B cell (primary cell): ENCODE measurements around the gene XG. TPM values are rescaled to one million over a fixed set of nuclear protein-coding genes. Genes with fewer than 3 reads are reported as not detected.

Source experiments
- ATAC-seq: fragments of 200-7000 bp; cut with Tn5 transposase; one replicate; pipeline ENCODE4 v1.10.0; 2021; ENCODE audit warnings: low read depth, mild to moderate bottlenecking, moderate number of reproducible peaks, moderate library complexity
- CTCF ChIA-PET: fragments of 350-600 bp; sonication (Branson Sonifier 250); formaldehyde crosslinking; loops from one replicate; lab custom pipeline; 2021; ENCODE audit warnings: antibody characterized with exemption, inconsistent platforms; lab: Charles Lee
- POLR2A ChIA-PET: fragments of 350-600 bp; sonication (Branson Sonifier 250); formaldehyde crosslinking; loops from one replicate; lab custom pipeline; 2021; ENCODE audit warnings: antibody characterized with exemption; lab: Charles Lee
- DNase-seq: peaks from one replicate; pipeline ENCODE4 v3.0.0; 2013
- H2AFZ ChIP-seq: 2 replicates; pipeline ENCODE4 v1.6.1; 2012; ENCODE audit warnings: mild to moderate bottlenecking, low read depth, low read length; ENCODE audit not compliant: insufficient read depth, poor library complexity, severe bottlenecking
- H3K27ac ChIP-seq, 2 donors: 1 replicate in 1 of 2; 2 replicates in 1 of 2; pipeline ENCODE4 v1.5.1; 2012 to 2013; ENCODE audit warnings: low read length in 2 of 2, mild to moderate bottlenecking in 2 of 2, moderate library complexity in 1 of 2
- H3K27me3 ChIP-seq, 4 experiments: fragments of 200-600 bp in 1 of 4; sonication (generic) in 1 of 4; replicated peaks in 1 of 4; 1 replicate in 2 of 4; 2 replicates in 2 of 4; pipeline versions ENCODE4 v1.6.1 to v1.7.0; 2013 to 2016; ENCODE audit warnings: low read length in 3 of 4, mild to moderate bottlenecking in 2 of 4, mixed read lengths in 1 of 4, moderate library complexity in 1 of 4; ENCODE audit not compliant: insufficient read depth in 4 of 4, control insufficient read depth in 3 of 4; ENCODE audit errors: control extremely low read depth in 1 of 4
- H3K36me3 ChIP-seq, 2 experiments: replicated peaks in 1 of 2; 1 replicate in 1 of 2; 2 replicates in 1 of 2; pipeline versions ENCODE4 v1.6.1 to v1.7.1; 2013; ENCODE audit warnings: low read length in 1 of 2; ENCODE audit not compliant: insufficient read depth in 2 of 2, control insufficient read depth in 1 of 2; ENCODE audit errors: control extremely low read depth in 1 of 2, extremely low read depth in 1 of 2
- H3K4me1 ChIP-seq, 2 donors: fragments of 200-600 bp in 1 of 2; sonication (generic) in 1 of 2; 1 replicate in 1 of 2; 2 replicates in 1 of 2; pipeline versions ENCODE4 v1.5.1 to v1.6.1; 2013 to 2017; ENCODE audit warnings: low read length in 2 of 2; ENCODE audit not compliant: control insufficient read depth in 2 of 2, insufficient read depth in 2 of 2
- H3K4me2 ChIP-seq: replicated peaks from 2 replicates; pipeline ENCODE3; 2012; ENCODE audit warnings: mild to moderate bottlenecking, low read depth, low read length; ENCODE audit not compliant: poor library complexity, severe bottlenecking
- H3K4me3 ChIP-seq, 5 experiments: fragments of 200-600 bp in 1 of 5; sonication (generic) in 1 of 5; 1 replicate in 3 of 5; 2 replicates in 2 of 5; pipeline versions ENCODE4 v1.5.1 to v1.7.0; 2011 to 2016; ENCODE audit warnings: low read length in 4 of 5, mild to moderate bottlenecking in 4 of 5, low read depth in 2 of 5, control low read depth in 1 of 5, moderate library complexity in 1 of 5; ENCODE audit not compliant: insufficient read depth in 1 of 5; ENCODE audit errors: control extremely low read depth in 1 of 5, extremely low read depth in 1 of 5
- H3K79me2 ChIP-seq: fragments of 200-600 bp; sonication (generic); one replicate; pipeline ENCODE4 v1.6.0; 2016; ENCODE audit warnings: low read length; ENCODE audit not compliant: control insufficient read depth, insufficient read depth
- H3K9ac ChIP-seq: fragments of 200-600 bp; sonication (generic); 2 replicates; pipeline ENCODE4 v1.6.1; 2017; ENCODE audit warnings: mild to moderate bottlenecking, low read length, moderate library complexity
- H3K9me3 ChIP-seq, 3 donors: one replicate each; pipeline versions ENCODE4 v1.6.1 to v1.7.1; 2013; ENCODE audit warnings: low read length in 2 of 3; ENCODE audit not compliant: control insufficient read depth in 2 of 3, insufficient read depth in 1 of 3; ENCODE audit errors: control extremely low read depth in 1 of 3
- H4K20me1 ChIP-seq: 2 replicates; pipeline ENCODE4 v1.6.0; 2012; ENCODE audit warnings: mild to moderate bottlenecking, low read length; ENCODE audit not compliant: insufficient read depth, control insufficient read depth, poor library complexity, severe bottlenecking
- H3K27ac Mint-ChIP-seq: one replicate; pipeline ENCODE4 v1.8.0; 2021; ENCODE audit warnings: mixed read lengths
- H3K27me3 Mint-ChIP-seq: one replicate; pipeline ENCODE4 v1.8.0; 2021; ENCODE audit warnings: mixed read lengths
- H3K4me1 Mint-ChIP-seq: one replicate; pipeline ENCODE4 v1.8.0; 2021; ENCODE audit warnings: mixed read lengths
- H3K4me3 Mint-ChIP-seq: one replicate; pipeline ENCODE4 v1.8.0; 2021; ENCODE audit warnings: mixed read lengths
- H3K9me3 Mint-ChIP-seq: one replicate; pipeline ENCODE4 v1.8.0; 2022; ENCODE audit warnings: mixed read lengths; ENCODE audit not compliant: insufficient read depth
- CTCF ChIP-seq: fragments of 200-600 bp; IDR thresholded peaks from one replicate; pipeline ENCODE4 v1.8.0; 2022; ENCODE audit warnings: antibody characterized with exemption, mild to moderate bottlenecking
- EZH2 ChIP-seq: IDR thresholded peaks from 2 replicates; pipeline ENCODE4 v1.6.1; 2012; ENCODE audit warnings: borderline replicate concordance, low read depth, mild to moderate bottlenecking, moderate library complexity, low read length; ENCODE audit not compliant: insufficient read depth, poor library complexity, severe bottlenecking
- WGBS: methylation state at CpG from one replicate; pipeline ENCODE4 v1.1.5; 2013; ENCODE audit warnings: missing lambda C conversion rate; ENCODE audit not compliant: insufficient coverage; 5-methylcytosine and 5-hydroxymethylcytosine counted together
- intact Hi-C: fragments of 100-400 bp; cut with micrococcal nuclease; formaldehyde crosslinking; loops from one replicate; pipeline ENCODE4 v1.10.0; 2022
- polyA plus RNA-seq: library from polyadenylated mRNA; depleted of rRNA; stranded (reverse); fragments of >200 nt; gene quantifications from 2 replicates; pipeline ENCODE4 v1.2.3, GENCODE V29; 2012
- total RNA-seq, 2 donors: library from RNA; stranded (reverse); fragments of 120-200 nt in 1 of 2; gene quantifications; 1 replicate in 1 of 2; 2 replicates in 1 of 2; pipeline versions ENCODE4 v1.2.3 to v1.2.4, GENCODE V29; 2013 to 2022

Gene XG
- total and polyA plus RNA-seq, 2 donors (not counting 1 experiment from before 2014, with no cell fraction given), result 0.03 TPM; not detected in 1

DNA sequence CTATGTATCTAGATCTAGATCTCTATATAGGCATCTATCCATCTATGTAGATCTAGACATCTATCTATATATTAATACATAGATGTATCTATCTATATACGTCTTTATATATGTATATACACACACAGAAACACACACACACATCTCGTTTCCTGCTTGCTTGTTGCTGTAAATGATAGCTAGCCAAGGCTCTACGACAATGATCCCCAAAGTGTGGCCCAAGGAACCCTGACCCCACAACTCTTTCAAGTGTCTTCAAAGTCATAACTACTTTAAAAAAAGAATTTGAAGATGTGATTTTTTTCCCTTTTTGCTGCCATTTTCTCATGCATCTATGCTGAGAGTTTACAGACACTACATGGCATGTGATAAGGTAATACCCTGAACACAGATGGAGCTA lies 105.7 kb downstream of the XG start:
- peaks cover 3% of the 10 kb centered on the region for H3K27me3 Mint-ChIP-seq
- ATAC-seq (no peak), DNase-seq (no peak)
- TF ChIP-seq CTCF (no peak), EZH2 (no peak)
- Histone ChIP-seq H3K27ac (no peak overlapping the region), H3K9ac (no peak overlapping the region), H3K4me3 (no peak overlapping the region), H4K20me1 (no peaks in the 10 kb centered on the region), H3K9me3 (no peaks in the 10 kb centered on the region), H3K27me3 (no peaks in the 10 kb centered on the region), H2AFZ (no peak overlapping the region), H3K36me3 (no peaks in the 10 kb centered on the region), H3K79me2 (no peaks in the 10 kb centered on the region), H3K4me1 (no peaks in the 10 kb centered on the region), H3K4me2 (no peak overlapping the region)
- H3K9me3 Mint-ChIP-seq, result no peaks in the 10 kb centered on the region
- no peak overlapping the region for H3K4me3 Mint-ChIP-seq
- H3K4me1 Mint-ChIP-seq, result no peaks in the 10 kb centered on the region
- ChIA-PET CTCF (no interaction called here), POLR2A (no interaction called here)
- WGBS, result no CpG with 5 or more reads among the region's 3 CpGs
- H3K27ac Mint-ChIP-seq, result no peak overlapping the region
- intact Hi-C loops, result no loop called here

DNA sequence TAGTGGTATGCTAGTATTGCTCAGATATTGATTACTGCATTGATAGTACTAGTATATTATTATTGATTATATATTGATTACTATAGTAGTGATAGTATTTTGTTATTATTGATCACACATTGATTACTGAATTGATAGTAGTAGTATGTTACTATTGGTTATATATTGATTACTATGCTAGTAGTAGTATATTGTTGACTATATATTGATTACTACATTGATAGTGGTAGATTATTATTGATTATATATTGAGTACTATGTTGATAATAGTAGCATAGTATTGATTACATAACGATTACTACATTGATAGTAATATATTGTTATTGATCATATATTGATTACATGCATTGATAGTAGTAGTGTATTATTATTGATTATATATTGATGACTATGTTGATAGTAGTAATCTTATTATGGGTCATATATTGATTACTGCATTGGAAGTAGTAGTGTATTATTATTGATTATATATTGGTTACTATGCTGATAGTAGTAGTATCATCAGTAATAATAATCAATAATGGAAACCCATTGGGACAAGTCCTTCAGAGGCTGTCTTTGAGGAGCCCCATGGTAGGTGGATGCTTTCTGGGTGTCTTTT lies 107.5 kb downstream of the XG start:
- no CpG with 5 or more reads among the region's 1 CpG for WGBS

More for the DNA sequence above, 107.5 kb downstream of the XG start:
- intact Hi-C loops, result no loop called here
- Histone ChIP-seq H4K20me1 (no peaks in the 10 kb centered on the region), H3K36me3 (no peaks in the 10 kb centered on the region), H3K27me3 (no peaks in the 10 kb centered on the region), H3K4me2 (no peak overlapping the region), H3K27ac (no peak overlapping the region), H3K9me3 (no peaks in the 10 kb centered on the region), H3K4me1 (no peaks in the 10 kb centered on the region), H3K79me2 (no peaks in the 10 kb centered on the region), H2AFZ (no peak overlapping the region), H3K4me3 (no peak overlapping the region), H3K9ac (no peak overlapping the region)
- peaks cover 3% of the 10 kb centered on the region for H3K27me3 Mint-ChIP-seq
- no peak for DNase-seq
- H3K4me1 Mint-ChIP-seq, result no peaks in the 10 kb centered on the region
- TF ChIP-seq EZH2 (no peak), CTCF (no peak)
- ChIA-PET CTCF (no interaction called here), POLR2A (no interaction called here)
- no peak for ATAC-seq
- no peaks in the 10 kb centered on the region for H3K9me3 Mint-ChIP-seq
- no peak overlapping the region for H3K4me3 Mint-ChIP-seq
- no peak overlapping the region for H3K27ac Mint-ChIP-seq
